Upper lobe of left lung (tissue), 4 donors: ENCODE data around the gene KCNQ4.

ENCODE experiments used
- CTCF ChIP-seq, 6 experiments: fragments of 450-650 bp in 4 of 6; fragments of 200-600 bp in 2 of 6; sonication (generic) in 2 of 6; IDR thresholded peaks; one replicate each; pipeline ENCODE4 v1.5.1; 2016 to 2019; ENCODE audit warnings: antibody characterized with exemption in 6 of 6
- EP300 ChIP-seq, 4 donors: sonication (generic); formaldehyde crosslinking; IDR thresholded peaks; one replicate each; pipeline ENCODE4 v1.5.1; 2017; ENCODE audit warnings: antibody characterized with exemption in 4 of 4, control low read depth in 2 of 4
- POLR2A ChIP-seq, 4 donors: fragments of 450-650 bp; IDR thresholded peaks; one replicate each; pipeline ENCODE4 v1.5.1; 2016 to 2017; ENCODE audit warnings: antibody characterized with exemption in 4 of 4, mild to moderate bottlenecking in 2 of 4
- POLR2AphosphoS5 ChIP-seq, 2 donors: sonication (generic); formaldehyde crosslinking; IDR thresholded peaks; one replicate each; pipeline ENCODE4 v1.5.1; 2017; ENCODE audit warnings: antibody characterized with exemption in 2 of 2

- TF ChIP-seq CTCF (IDR thresholded peaks at IDR 0.05): no peak
- TF ChIP-seq POLR2A (IDR thresholded peaks at IDR 0.05): no peak
- TF ChIP-seq POLR2AphosphoS5 (IDR thresholded peaks at IDR 0.05): no peak
- no peak for TF ChIP-seq EP300 (IDR thresholded peaks at IDR 0.05)
Measured at GRCh38 chr1:40796939-40797667, 13.5 kb downstream of the KCNQ4 start.
